ENCODE results near the gene CAMK2N1.
"Not testable (repeated sequence)": the region's sequence is repeated elsewhere in the genome, so short reads cannot be mapped to it uniquely, and the experiment has no call there.

CAMK2N1 gene

GRCh38 chr1:20498116-20498515 is 12.1 kb upstream of the CAMK2N1 start:
- H3K9me3 ChIP-seq = no peaks in the 10 kb centered on the region
- no peaks in the 10 kb centered on the region for H3K4me1 ChIP-seq
- TF ChIP-seq CTCF (IDR thresholded peaks at IDR 0.05; ENCODE audit: low read depth, low read length) = no peak
- peaks cover 3% of the 10 kb centered on the region; the same call in 1 of the 2 replicates for H3K36me3 ChIP-seq
- H3K4me3 ChIP-seq (ENCODE audit: low read depth, low read length) = no peak overlapping the region
- no peaks in the 10 kb centered on the region for H3K27me3 ChIP-seq
- DNase-seq = no peak

- no peak for TF ChIP-seq CTCF (IDR thresholded peaks at IDR 0.05; ENCODE audit: low read depth, low read length)
- no peaks in the 10 kb centered on the region for H3K4me1 ChIP-seq
- DNase-seq = no peak
- H3K9me3 ChIP-seq = no peaks in the 10 kb centered on the region
- H3K4me3 ChIP-seq (ENCODE audit: low read depth, low read length) = no peak overlapping the region
- no peaks in the 10 kb centered on the region for H3K27me3 ChIP-seq
- peaks cover 3% of the 10 kb centered on the region; the same call in 1 of the 2 replicates for H3K36me3 ChIP-seq
These were observed 11.5 kb upstream of the CAMK2N1 start for GRCh38 chr1:20497506-20497905.

GRCh38 chr1:20496725-20497383 is 10.8 kb upstream of the CAMK2N1 start:
- H3K4me1 ChIP-seq; H3K36me3 ChIP-seq; DNase-seq; H3K27me3 ChIP-seq; H3K9me3 ChIP-seq; H3K4me3 ChIP-seq (ENCODE audit: low read depth, low read length): not testable (repeated sequence)

- TF ChIP-seq CTCF (IDR thresholded peaks at IDR 0.05; ENCODE audit: low read depth, low read length) = no peak
- Histone ChIP-seq H3K36me3 (no peaks in the 10 kb centered on the region; the same call in 1 of the 2 replicates), H3K4me3 (ENCODE audit: low read depth, low read length) (no peak overlapping the region), H3K9me3 (no peaks in the 10 kb centered on the region), H3K4me1 (no peaks in the 10 kb centered on the region), H3K27me3 (no peaks in the 10 kb centered on the region)
- DNase-seq = no peak
These were observed 10.2 kb upstream of the CAMK2N1 start for GRCh38 chr1:20496241-20496661.

GRCh38 chr1:20495661-20496060 is 9.7 kb upstream of the CAMK2N1 start:
- H3K4me3 ChIP-seq (ENCODE audit: low read depth, low read length) = no peak overlapping the region
- no peaks in the 10 kb centered on the region for H3K9me3 ChIP-seq
- H3K36me3 ChIP-seq = no peaks in the 10 kb centered on the region; the same call in 1 of the 2 replicates
- no peak for TF ChIP-seq CTCF (IDR thresholded peaks at IDR 0.05; ENCODE audit: low read depth, low read length)
- DNase-seq = no peak
- no peaks in the 10 kb centered on the region for H3K4me1 ChIP-seq
- H3K27me3 ChIP-seq = no peaks in the 10 kb centered on the region

- Histone ChIP-seq H3K9me3 (no peaks in the 10 kb centered on the region), H3K36me3 (no peaks in the 10 kb centered on the region), H3K27me3 (no peaks in the 10 kb centered on the region), H3K4me1 (no peaks in the 10 kb centered on the region), H3K4me3 (ENCODE audit: low read depth, low read length) (no peak overlapping the region)
- TF ChIP-seq CTCF (IDR thresholded peaks at IDR 0.05; ENCODE audit: low read depth, low read length) = no peak
- no peak for DNase-seq
These were observed 8.8 kb upstream of the CAMK2N1 start for GRCh38 chr1:20494609-20495311.

All from BE2C (cell line).